Smooth muscle cell (in vitro differentiated cells): ENCODE results near the gene FBLL1. TPM values are rescaled to one million over a fixed set of nuclear protein-coding genes. Genes with fewer than 3 reads are reported as not detected.

Experiments
- DNase-seq: peaks from one replicate; lab custom pipeline; 2025; ENCODE audit not compliant: unreplicated experiment; lab: John Stamatoyannopoulos, UW
- H2AFZ ChIP-seq: fragments of 200-600 bp; sonication (generic); 2 replicates; pipeline ENCODE4 v1.6.0; 2016; ENCODE audit warnings: antibody characterized with exemption, low read depth, mild to moderate bottlenecking
- H3F3A ChIP-seq: fragments of 200-600 bp; sonication (generic); 2 replicates; pipeline ENCODE4 v1.6.0; 2017; ENCODE audit warnings: antibody characterized with exemption, low read depth
- H3K27ac ChIP-seq: fragments of 200-600 bp; sonication (generic); 2 replicates; pipeline ENCODE4 v1.5.1; 2016; ENCODE audit warnings: low read depth, mild to moderate bottlenecking
- H3K27me3 ChIP-seq: fragments of 200-600 bp; sonication (generic); 2 replicates; pipeline ENCODE4 v1.6.1; 2016; ENCODE audit warnings: low read depth, mild to moderate bottlenecking
- H3K36me3 ChIP-seq: fragments of 200-600 bp; sonication (generic); 2 replicates; pipeline ENCODE4 v1.5.1; 2016; ENCODE audit warnings: low read depth
- H3K4me1 ChIP-seq: fragments of 200-600 bp; sonication (generic); 2 replicates; pipeline ENCODE4 v1.5.1; 2016; ENCODE audit warnings: low read depth
- H3K4me2 ChIP-seq: fragments of 200-600 bp; sonication (generic); 2 replicates; pipeline ENCODE4 v1.6.0; 2016; ENCODE audit warnings: mild to moderate bottlenecking
- H3K4me3 ChIP-seq: fragments of 200-600 bp; sonication (generic); 2 replicates; pipeline ENCODE4 v1.5.1; 2016; ENCODE audit warnings: mild to moderate bottlenecking
- H3K79me2 ChIP-seq: fragments of 200-600 bp; sonication (generic); 2 replicates; pipeline ENCODE4 v1.6.0; 2016; ENCODE audit warnings: low read depth, mild to moderate bottlenecking
- H3K9ac ChIP-seq: fragments of 200-600 bp; sonication (generic); 2 replicates; pipeline ENCODE4 v1.6.0; 2016; ENCODE audit warnings: low read depth
- H3K9me3 ChIP-seq: fragments of 200-600 bp; sonication (generic); replicated peaks from 2 replicates; pipeline ENCODE4 v1.5.1; 2016; ENCODE audit warnings: low read depth
- H4K20me1 ChIP-seq: fragments of 200-600 bp; sonication (generic); 2 replicates; pipeline ENCODE4 v1.6.0; 2016; ENCODE audit warnings: low read depth
- WGBS: methylation state at CpG from one replicate; pipeline ENCODE4 v1.1.7; 2016; ENCODE audit warnings: low lambda C conversion rate; 5-methylcytosine and 5-hydroxymethylcytosine counted together
- polyA plus RNA-seq: library from polyadenylated mRNA; unstranded; fragments of >200 nt; fragmentation: Nextera tagmentation; extraction: Ambion mirVana; gene quantifications from 2 replicates; pipeline ENCODE4 v1.2.1, GENCODE V29; 2016
- total RNA-seq: library from RNA; depleted of rRNA; stranded (reverse); fragments of >200 nt; gene quantifications from 2 replicates; pipeline ENCODE4 v1.2.3, GENCODE V29; 2014
- TF ChIP-seq, protein P1 (sequence below): fragments of 200-600 bp; sonication (generic); IDR thresholded peaks from 2 replicates; pipeline ENCODE4 v1.5.1; 2017; ENCODE audit warnings: borderline replicate concordance, mild to moderate bottlenecking, antibody characterized with exemption; ENCODE audit not compliant: insufficient read depth, poor library complexity, severe bottlenecking

FBLL1 gene
- total and polyA plus RNA-seq, 2 experiments from 2014 or later = 0.30 to 1.0 TPM

DNA sequence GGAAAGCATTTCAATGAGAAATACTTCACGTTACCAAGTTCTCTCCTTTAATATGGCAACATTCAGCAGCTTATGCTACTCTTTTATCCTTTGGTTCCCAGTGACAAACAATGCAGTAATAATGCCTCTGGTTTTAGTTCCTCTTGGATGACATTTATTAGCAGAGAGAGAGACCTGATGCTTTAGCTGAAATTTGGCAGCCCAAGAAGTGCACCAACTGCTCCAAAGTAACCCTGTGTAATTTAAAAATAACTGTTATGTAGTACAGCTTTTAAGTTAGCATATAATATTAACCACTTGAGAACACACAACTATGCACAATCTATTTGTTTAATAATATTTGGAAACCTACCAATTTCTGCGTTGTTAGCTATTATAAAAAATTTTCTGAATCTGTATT is 28.3 kb downstream of the FBLL1 start:
- DNase-seq = no peak
- no peak overlapping the region for H3K4me2 ChIP-seq
- WGBS = 97% methylated on average over 2 of the region's 2 CpGs
- peaks cover 6% of the 10 kb centered on the region for H3F3A ChIP-seq
- H3K9me3 ChIP-seq = no peaks in the 10 kb centered on the region
- H2AFZ ChIP-seq = no peak overlapping the region
- no peaks in the 10 kb centered on the region for H3K27me3 ChIP-seq
- peaks cover 30% of the 10 kb centered on the region for H3K36me3 ChIP-seq
- peaks cover 76% of the 10 kb centered on the region for H4K20me1 ChIP-seq
- H3K4me1 ChIP-seq = no peaks in the 10 kb centered on the region
- TF ChIP-seq, protein P1, sequence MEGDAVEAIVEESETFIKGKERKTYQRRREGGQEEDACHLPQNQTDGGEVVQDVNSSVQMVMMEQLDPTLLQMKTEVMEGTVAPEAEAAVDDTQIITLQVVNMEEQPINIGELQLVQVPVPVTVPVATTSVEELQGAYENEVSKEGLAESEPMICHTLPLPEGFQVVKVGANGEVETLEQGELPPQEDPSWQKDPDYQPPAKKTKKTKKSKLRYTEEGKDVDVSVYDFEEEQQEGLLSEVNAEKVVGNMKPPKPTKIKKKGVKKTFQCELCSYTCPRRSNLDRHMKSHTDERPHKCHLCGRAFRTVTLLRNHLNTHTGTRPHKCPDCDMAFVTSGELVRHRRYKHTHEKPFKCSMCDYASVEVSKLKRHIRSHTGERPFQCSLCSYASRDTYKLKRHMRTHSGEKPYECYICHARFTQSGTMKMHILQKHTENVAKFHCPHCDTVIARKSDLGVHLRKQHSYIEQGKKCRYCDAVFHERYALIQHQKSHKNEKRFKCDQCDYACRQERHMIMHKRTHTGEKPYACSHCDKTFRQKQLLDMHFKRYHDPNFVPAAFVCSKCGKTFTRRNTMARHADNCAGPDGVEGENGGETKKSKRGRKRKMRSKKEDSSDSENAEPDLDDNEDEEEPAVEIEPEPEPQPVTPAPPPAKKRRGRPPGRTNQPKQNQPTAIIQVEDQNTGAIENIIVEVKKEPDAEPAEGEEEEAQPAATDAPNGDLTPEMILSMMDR = no peak
- no peak overlapping the region for H3K9ac ChIP-seq
- no peak overlapping the region for H3K27ac ChIP-seq
- peaks cover 40% of the 10 kb centered on the region for H3K79me2 ChIP-seq
- no peak overlapping the region for H3K4me3 ChIP-seq

DNA sequence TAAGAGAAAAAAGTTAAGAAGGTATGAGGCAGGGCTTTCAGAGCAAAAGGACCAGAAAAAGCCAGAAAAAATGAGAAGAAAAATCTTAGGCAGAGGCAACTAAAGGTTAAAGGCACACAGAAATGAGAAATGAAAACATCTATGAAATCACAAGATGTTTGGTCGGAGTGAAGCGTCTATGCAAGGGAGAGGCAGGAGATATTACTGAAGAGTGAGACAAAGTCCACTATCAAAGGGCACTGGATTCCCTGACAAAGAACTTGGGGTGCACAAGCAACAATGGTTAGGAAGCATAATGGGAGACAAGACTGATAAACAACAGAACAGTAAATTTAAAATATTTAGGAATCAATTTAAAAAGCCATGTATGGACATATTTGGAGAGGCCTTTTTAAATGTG is 33.2 kb downstream of the FBLL1 start:
- Histone ChIP-seq H3K4me3 (no peak overlapping the region), H3K9me3 (no peaks in the 10 kb centered on the region), H3K27me3 (no peaks in the 10 kb centered on the region), H3K4me2 (no peak overlapping the region), H3F3A (peaks cover 6% of the 10 kb centered on the region), H3K36me3 (peaks cover 30% of the 10 kb centered on the region), H3K4me1 (no peaks in the 10 kb centered on the region), H3K9ac (no peak overlapping the region), H3K27ac (no peak overlapping the region), H3K79me2 (peaks cover 59% of the 10 kb centered on the region), H2AFZ (no peak overlapping the region), H4K20me1 (peaks cover 90% of the 10 kb centered on the region)
- TF ChIP-seq, protein P1 = no peak
- WGBS = 92% methylated on average over 2 of the region's 2 CpGs
- no peak for DNase-seq

DNA sequence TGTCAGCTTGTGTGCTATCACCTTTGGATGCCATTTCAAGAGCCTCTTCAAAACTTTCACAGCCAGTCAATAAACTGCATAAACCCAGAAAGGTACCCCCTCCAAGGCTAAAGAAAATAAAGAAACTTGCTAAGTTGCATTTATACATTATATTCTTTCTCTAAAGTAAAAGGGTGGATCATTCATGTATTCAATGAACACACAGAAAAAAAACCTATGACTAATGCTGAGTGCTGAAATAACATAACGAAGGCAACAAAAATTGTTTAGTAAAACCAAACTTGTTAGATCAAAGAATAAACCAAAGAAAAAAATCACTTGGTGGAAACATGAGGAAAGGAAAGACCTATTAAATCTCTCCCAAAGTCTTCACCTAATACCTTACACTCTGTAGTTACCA is 34.9 kb downstream of the FBLL1 start:
- no peak overlapping the region for H3K27ac ChIP-seq
- H3K27me3 ChIP-seq = no peaks in the 10 kb centered on the region
- no peaks in the 10 kb centered on the region for H3K9me3 ChIP-seq
- H3K4me1 ChIP-seq = no peaks in the 10 kb centered on the region
- peaks cover 98% of the 10 kb centered on the region for H4K20me1 ChIP-seq
- no peak overlapping the region for H3K4me3 ChIP-seq
- peaks cover 76% of the 10 kb centered on the region for H3K79me2 ChIP-seq
- peaks cover 6% of the 10 kb centered on the region for H3F3A ChIP-seq
- peaks cover 30% of the 10 kb centered on the region for H3K36me3 ChIP-seq
- H2AFZ ChIP-seq = no peak overlapping the region
- 94% methylated on average over 1 of the region's 1 CpG for WGBS
- H3K4me2 ChIP-seq = no peak overlapping the region
- no peak for DNase-seq
- H3K9ac ChIP-seq = no peak overlapping the region
- TF ChIP-seq, protein P1 = no peak

DNA sequence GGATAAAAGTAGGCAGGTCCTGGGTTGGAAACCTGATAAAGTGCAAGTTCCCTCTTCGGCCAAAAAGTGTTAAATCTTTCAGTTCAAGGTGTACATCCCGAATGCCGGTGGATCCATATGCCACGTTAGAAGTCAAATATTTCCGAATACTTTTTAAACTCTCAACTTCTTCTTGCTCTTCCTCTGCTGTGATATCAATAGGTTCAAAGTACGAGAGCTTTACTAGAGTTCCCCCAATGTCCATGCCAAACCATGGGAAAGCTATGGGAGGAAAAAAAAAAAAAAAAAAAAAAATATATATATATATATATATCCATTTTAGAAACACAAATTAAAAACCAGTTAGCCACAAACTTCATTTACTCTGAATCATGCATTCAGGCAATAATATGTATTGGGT is 39.6 kb downstream of the FBLL1 start:
- Histone ChIP-seq H3K79me2 (peaks cover 86% of the 10 kb centered on the region), H3K4me1 (no peaks in the 10 kb centered on the region), H3K9me3 (no peaks in the 10 kb centered on the region), H3K27me3 (no peaks in the 10 kb centered on the region), H3F3A (no peaks in the 10 kb centered on the region), H3K4me3 (no peak overlapping the region), H3K27ac (no peak overlapping the region), H2AFZ (no peak overlapping the region), H4K20me1 (peaks cover 95% of the 10 kb centered on the region), H3K9ac (no peak overlapping the region), H3K4me2 (no peak overlapping the region), H3K36me3 (peaks cover 12% of the 10 kb centered on the region)
- WGBS = 98% methylated on average over 6 of the region's 6 CpGs
- TF ChIP-seq, protein P1 = no peak
- DNase-seq = no peak
